GM23338 (cell line): Measurements from ENCODE around the gene POSTN.

Source experiments
- EZH2 ChIP-seq: fragments of 200-600 bp; sonication (generic); IDR thresholded peaks from one replicate; pipeline ENCODE4 v1.8.0; 2017; ENCODE audit warnings: antibody characterized with exemption, mild to moderate bottlenecking, low read depth; ENCODE audit not compliant: unreplicated experiment
- POLR2AphosphoS5 ChIP-seq: IDR thresholded peaks from 2 replicates; pipeline ENCODE4 v1.6.1; 2016; ENCODE audit warnings: antibody characterized with exemption, low read depth
- TF ChIP-seq, protein P1 (sequence below), 2 experiments: fragments of 200-600 bp in 1 of 2; sonication (generic) in 1 of 2; conservative IDR thresholded peaks; 2 replicates each; pipeline versions ENCODE4 v1.5.1 to v1.6.1; 2016 to 2017; ENCODE audit warnings: antibody characterized with exemption in 2 of 2, low read depth in 2 of 2, mild to moderate bottlenecking in 2 of 2, moderate library complexity in 1 of 2

DNA sequence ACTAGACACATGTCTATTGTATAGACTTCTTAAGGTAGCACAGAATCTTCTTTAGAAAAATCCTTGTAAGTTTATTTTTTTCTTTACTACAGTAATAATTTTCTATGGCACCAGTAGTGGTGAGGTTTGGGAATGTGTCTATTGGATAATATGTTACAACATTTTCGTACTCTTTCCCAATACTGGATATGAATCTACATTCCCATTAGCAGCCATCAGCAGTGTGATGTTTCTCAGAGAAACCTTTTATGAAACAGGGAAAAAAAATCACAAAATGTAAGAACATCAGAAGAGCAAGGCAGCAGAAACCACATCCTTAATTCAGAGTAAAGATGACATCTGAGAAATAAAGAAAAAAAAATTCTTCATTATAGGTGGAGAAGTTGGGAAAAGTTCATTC is 83.3 kb downstream of the POSTN start:
- TF ChIP-seq, protein P1, sequence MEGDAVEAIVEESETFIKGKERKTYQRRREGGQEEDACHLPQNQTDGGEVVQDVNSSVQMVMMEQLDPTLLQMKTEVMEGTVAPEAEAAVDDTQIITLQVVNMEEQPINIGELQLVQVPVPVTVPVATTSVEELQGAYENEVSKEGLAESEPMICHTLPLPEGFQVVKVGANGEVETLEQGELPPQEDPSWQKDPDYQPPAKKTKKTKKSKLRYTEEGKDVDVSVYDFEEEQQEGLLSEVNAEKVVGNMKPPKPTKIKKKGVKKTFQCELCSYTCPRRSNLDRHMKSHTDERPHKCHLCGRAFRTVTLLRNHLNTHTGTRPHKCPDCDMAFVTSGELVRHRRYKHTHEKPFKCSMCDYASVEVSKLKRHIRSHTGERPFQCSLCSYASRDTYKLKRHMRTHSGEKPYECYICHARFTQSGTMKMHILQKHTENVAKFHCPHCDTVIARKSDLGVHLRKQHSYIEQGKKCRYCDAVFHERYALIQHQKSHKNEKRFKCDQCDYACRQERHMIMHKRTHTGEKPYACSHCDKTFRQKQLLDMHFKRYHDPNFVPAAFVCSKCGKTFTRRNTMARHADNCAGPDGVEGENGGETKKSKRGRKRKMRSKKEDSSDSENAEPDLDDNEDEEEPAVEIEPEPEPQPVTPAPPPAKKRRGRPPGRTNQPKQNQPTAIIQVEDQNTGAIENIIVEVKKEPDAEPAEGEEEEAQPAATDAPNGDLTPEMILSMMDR (conservative IDR thresholded peaks at IDR 0.05; ENCODE audit: low read depth in 2 of 2) = no peak
- no peak for TF ChIP-seq EZH2
- no peak for TF ChIP-seq POLR2AphosphoS5
